Right renal cortex interstitium (tissue), 3 donors: Measurements from ENCODE around the gene SOCS6. TPM values are rescaled to one million over a fixed set of nuclear protein-coding genes. Genes with fewer than 3 reads are reported as not detected.

Source experiments
- DNase-seq, 3 donors: peaks; one replicate each; pipeline ENCODE4 v3.0.0-alpha.2; 2013; ENCODE audit warnings: low read depth in 3 of 3, low spot score in 2 of 3
- polyA plus RNA-seq, 3 donors: library from polyadenylated mRNA; unstranded; fragments of 120-200 nt; gene quantifications; one replicate each; pipeline ENCODE4 v1.2.1, GENCODE V29; 2013; ENCODE audit not compliant: insufficient read length in 3 of 3

The SOCS6 gene
- polyA plus RNA-seq, 3 donors: 32.5 to 33.4 (median 33.0) TPM

DNA sequence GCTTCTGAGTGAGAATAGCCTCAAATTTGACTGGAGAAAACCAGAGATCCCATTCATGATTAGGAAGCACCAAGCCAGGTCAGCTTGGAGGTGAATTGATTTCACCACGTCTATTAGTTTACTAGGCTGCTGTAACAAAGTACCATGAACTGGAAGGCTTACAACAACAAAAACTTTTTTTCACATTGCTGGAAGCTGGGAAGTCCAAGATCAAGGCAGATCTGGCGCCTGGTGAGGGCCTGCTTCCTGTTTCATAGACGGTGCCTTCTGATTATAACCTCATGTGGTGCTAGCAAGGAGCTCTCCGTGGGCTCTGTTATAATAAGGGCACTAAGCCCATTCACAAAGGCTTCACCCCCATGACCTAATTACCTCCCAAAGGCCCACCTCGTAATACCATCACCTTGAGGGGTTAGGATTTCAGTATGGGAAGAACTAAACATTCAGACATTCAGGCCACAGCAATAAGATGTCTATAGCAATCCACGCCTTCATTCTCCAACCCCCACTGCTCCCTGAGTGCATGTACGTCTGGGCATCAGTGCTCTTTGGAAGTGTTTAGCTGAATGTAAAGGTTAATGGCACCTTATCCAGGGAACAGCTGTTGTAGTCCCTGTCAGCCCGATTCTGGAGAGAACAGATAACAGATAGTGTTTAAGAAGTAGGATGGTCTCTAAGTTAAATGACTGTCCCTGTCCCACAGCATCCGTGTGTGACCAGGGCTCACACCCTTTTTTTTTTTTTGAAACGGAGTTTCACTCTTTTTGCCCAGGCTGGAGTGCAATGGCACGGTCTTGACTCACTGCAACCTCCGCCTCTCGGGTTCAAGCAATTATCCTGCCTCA is 89.2 kb downstream of the SOCS6 start:
- DNase-seq: no peak

Other genes starting within 250 kb of the SOCS6 start
- 10 to 100 TPM; 16.4 to 20.2 (median 19.0) TPM for gene RTTN, start 83.4 kb upstream of the SOCS6 start, polyA plus RNA-seq